Measurements from ENCODE around the gene TNFRSF13B. TPM values are rescaled to one million over a fixed set of nuclear protein-coding genes. Genes with fewer than 3 reads are reported as not detected.

The TNFRSF13B gene
- total RNA-seq, 2 donors from 2014 or later, result not detected

DNA sequence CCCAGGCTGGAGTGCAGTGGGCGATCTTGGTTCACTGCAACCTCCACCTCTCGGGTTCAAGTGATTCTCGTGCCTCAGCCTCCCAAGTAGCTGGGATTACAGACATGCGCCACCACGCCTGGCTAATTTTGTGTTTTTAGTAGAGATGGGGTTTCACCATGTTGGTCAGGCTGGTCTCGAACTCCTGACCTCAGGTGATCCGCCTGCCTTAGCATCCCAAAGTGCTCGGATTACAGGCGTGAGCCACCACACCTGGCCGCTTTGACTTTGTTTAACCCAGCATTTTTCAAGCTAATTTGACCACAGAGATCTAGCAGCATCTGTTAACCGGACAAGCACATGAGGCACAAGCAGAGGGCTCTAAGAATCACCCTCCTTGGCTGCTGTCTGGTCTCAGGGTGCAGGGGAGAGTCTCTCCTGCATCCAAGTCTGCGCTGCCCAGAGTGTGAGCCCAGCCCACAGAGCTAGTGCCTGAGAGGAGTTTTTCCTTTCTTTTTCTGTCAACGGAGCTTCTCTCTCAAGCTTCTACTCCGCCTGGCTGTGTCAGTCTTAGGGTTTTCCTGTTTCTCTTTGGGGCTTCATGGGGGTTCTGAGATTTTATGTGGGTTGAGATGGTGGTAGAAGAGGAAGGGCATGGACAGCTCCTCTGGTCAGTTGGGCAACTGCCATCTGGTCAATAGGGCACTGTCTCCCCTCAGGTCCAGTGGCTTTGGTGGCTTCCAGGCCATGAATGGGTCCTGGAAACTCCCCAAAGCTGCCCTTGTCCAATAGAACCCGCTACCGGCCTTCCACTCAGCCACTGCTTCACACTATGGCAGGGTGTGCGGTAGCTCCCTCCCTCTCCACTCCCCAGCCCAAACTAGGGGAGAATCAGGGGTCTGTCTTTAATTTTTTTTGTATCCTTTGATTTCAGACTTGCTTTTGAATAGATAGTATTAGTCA, 59.6 kb downstream of the TNFRSF13B start:
- Histone ChIP-seq H3K4me1 (ENCODE audit: control insufficient read depth in 1 of 2, low read depth in 2 of 2) (no peaks in the 10 kb centered on the region), H3K36me3 (no peaks in the 10 kb centered on the region), H3K9me3 (no peaks in the 10 kb centered on the region), H3K4me3 (no peak overlapping the region), H3K27me3 (replicated peaks; ENCODE audit: insufficient read depth) (no peaks in the 10 kb centered on the region), H3K27ac (no peak overlapping the region)
- DNase-seq (ENCODE audit: low spot score) (no peak), ATAC-seq (ENCODE audit: insufficient number of reproducible peaks, low FRiP score, low read depth) (no peak)
- TF ChIP-seq CTCF (IDR thresholded peaks at IDR 0.05), result no peak

DNA sequence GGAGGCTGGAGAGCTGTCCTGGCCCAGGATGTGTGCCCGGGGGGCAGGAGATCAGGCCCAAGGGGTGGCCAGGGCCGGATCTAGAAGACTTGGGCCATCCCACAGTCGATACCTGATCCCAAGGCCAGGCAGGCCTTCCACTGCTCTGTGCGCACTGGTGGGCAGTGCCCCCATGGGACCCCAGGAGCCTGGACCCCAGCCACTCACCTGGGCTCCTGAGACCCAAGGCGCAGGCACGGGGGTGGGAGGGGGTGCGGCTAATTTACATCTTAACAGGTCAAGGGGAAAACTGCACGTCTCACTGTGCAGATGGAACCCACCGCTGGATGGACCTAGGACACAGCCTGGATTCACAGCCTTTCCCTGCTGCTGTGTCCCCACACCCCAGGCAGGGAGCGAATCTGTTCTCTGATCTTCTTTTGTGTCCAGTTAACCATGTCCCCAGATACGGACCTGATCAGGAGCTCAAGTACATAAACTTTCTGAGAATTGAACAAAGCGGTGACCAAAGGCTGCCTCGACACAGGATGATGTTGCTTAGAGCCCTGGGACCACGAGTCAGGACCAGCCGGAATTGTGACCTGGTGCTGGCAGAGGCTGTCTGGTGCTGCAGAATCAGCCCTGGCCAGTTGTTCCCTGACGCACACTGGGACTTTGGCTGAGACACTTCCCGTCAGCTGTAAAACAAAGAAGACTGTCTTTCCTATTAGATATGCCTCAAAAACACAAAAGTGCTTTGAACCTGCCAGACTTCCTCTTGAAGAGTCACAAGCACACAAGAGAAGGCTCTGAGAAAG, 60.6 kb downstream of the TNFRSF13B start:
- DNase-seq (ENCODE audit: low spot score), result no peak
- no peak for ATAC-seq (ENCODE audit: insufficient number of reproducible peaks, low FRiP score, low read depth)

GRCh38 chr17:16910341-16910740, 61.6 kb downstream of the TNFRSF13B start:
- no peak overlapping the region for H3K27ac ChIP-seq
- H3K36me3 ChIP-seq, result no peaks in the 10 kb centered on the region
- H3K4me1 ChIP-seq (ENCODE audit: control insufficient read depth in 1 of 2, low read depth in 2 of 2), result no peaks in the 10 kb centered on the region
- no peak for TF ChIP-seq CTCF (IDR thresholded peaks at IDR 0.05)
- DNase-seq (ENCODE audit: low spot score) (no peak), ATAC-seq (ENCODE audit: insufficient number of reproducible peaks, low FRiP score, low read depth) (no peak)
- no peaks in the 10 kb centered on the region for H3K27me3 ChIP-seq (replicated peaks; ENCODE audit: insufficient read depth)
- no peaks in the 10 kb centered on the region for H3K9me3 ChIP-seq
- no peak overlapping the region for H3K4me3 ChIP-seq

More for the DNA sequence above, 60.6 kb downstream of the TNFRSF13B start:
- Histone ChIP-seq H3K27me3 (replicated peaks; ENCODE audit: insufficient read depth) (no peaks in the 10 kb centered on the region), H3K4me1 (ENCODE audit: control insufficient read depth in 1 of 2, low read depth in 2 of 2) (no peaks in the 10 kb centered on the region), H3K9me3 (no peaks in the 10 kb centered on the region), H3K4me3 (no peak overlapping the region), H3K36me3 (no peaks in the 10 kb centered on the region), H3K27ac (no peak overlapping the region)
- TF ChIP-seq CTCF (IDR thresholded peaks at IDR 0.05), result no peak

GRCh38 chr17:16909472-16910246, 62.3 kb downstream of the TNFRSF13B start:
- no peak overlapping the region for H3K27ac ChIP-seq
- H3K36me3 ChIP-seq, result no peaks in the 10 kb centered on the region
- H3K4me1 ChIP-seq (ENCODE audit: control insufficient read depth in 1 of 2, low read depth in 2 of 2), result no peaks in the 10 kb centered on the region
- no peaks in the 10 kb centered on the region for H3K27me3 ChIP-seq (replicated peaks; ENCODE audit: insufficient read depth)
- H3K9me3 ChIP-seq, result no peaks in the 10 kb centered on the region
- DNase-seq (ENCODE audit: low spot score) (no peak), ATAC-seq (ENCODE audit: insufficient number of reproducible peaks, low FRiP score, low read depth) (no peak)
- no peak for TF ChIP-seq CTCF (IDR thresholded peaks at IDR 0.05)
- no peak overlapping the region for H3K4me3 ChIP-seq
